IPS-NIHi7 (cell line): ENCODE data around the gene MSLN.

Experiments used
- DNase-seq: peaks from one replicate; pipeline ENCODE4 v3.0.0; 2012; ENCODE audit warnings: mixed read lengths; ENCODE audit errors: extremely low spot score

Gene MSLN

DNA sequence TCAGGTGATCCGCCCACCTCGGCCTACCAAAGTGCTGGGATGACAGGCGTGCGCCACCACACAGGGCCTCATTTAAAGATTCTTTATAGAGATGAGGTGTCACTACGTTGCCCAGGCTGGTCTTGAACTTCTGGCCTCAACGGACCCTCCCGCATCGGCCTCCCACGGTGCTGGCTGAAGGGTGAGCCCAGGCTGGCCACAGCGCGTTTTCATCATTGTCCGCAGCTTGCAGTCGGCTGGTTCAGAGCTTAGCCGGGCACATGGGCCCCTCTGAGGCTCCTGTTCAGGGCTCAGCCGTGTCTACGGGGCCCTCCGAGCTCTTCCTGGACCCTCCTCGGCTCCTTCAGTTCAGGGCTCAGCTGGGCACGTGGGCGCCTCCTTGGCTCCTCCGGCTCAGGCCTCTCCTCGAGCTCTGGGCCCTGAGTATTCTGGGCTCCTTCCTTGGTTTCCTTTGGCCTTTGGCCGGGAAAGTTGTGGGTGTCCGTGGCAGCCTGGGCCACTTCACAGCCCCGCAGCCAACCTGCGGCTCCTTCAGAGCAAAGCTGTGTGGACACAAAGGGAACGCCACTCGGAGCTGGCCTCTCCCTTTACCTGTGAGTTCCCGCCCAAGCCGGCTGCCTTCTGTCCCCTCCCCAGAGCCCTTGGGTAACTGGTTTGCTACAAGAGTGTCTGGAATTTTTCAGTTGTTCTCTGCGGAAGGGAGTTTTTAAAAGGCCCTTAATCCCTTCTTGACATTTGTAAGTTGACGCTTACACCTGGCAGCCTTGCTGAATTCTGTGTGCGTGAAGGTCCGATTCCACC is 1.2 kb upstream of the MSLN start:
- DNase-seq, result no peak

DNA sequence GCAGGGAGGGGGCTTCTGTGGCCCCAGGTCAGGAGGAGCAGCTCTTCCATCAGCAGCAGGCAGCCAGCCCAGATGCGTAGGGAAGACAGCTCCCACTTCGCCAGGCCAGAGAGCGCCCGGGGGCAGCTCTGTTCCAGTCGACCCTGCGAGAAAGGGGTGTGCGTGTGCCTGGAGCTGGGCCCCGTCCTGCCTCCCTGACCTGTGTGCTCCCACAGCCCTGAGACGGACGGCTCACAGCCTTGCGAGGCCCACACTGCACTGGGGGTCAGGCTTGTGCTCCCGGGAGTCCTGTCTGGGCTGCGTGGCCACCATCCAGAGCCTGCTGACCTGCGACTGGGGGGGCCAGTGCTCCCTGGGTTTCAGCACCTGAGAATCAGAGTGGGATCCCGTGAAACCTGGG is 469 bp upstream of the MSLN start:
- no peak for DNase-seq

DNA sequence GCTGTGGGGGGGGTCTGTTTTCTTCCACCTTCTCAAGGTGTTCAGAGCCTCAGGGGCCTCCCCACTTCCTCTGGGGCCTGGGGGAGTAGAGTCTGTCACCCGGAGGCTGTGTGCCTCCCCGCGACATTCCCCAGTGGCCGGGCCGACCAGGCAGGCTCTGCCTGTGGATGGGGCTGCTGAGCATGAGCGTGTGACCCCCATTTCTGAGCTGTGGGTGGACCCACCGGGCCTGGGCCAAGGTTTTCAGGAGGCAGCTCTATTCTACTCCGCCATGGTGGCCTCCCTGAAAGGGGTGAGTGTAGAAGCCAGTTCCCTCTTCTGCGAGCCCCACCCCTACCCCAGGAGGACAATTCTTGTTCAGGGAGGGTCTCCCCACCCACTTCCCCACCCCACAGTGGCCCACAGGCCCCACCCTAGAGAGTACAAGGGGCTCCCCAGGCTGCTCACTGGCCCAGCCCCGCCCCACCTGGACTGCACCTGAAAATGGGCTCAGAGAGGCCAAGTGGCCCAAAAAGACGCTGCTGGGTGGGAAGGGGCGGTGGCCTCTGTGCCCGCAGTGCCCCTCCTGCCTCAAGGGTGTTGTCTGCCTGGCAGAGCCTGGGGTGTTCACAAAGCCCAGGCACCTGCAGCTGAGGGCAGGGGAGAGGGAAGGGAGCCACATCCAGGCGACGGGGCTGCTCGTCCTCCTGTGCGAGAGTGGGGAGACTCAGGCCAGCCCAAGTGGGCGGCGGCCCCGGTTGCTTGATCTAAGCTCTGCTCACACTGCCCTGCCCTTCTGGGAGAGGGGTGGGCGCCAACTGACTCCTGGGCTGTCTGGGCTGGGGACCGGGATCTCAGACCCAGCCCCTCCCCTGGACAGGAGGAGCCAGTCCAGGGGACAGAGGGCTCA is 1.3 kb downstream of the MSLN start:
- DNase-seq, result no peak

DNA sequence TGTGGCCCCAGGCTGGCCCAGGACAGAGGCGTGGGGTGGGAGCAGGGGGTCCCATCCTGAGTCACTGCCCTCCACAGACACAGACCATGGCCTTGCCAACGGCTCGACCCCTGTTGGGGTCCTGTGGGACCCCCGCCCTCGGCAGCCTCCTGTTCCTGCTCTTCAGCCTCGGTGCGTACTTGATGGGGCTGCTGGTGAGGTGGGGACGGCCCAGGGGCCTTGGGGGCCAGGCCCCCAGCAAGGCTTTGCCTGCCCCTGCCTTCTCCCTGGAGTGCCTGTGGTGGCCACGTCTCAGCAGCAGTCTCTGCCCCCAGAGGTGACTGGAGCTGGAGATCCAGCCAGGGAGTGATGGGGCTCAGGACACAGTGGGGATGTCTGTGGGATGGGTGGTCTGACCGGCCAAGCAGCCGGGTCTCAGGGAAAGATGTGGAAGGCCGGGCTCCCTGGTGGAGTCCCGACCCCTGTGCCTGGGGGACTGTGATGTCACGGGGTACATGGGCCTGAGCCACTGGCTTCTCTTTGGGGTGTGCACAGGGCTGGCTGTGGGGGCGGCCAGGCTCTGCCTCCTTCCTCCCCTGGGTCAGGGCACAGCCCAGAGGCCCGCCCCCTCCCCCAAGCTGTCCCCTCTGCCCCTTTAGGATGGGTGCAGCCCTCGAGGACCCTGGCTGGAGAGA is 2.2 kb downstream of the MSLN start:
- no peak for DNase-seq

DNA sequence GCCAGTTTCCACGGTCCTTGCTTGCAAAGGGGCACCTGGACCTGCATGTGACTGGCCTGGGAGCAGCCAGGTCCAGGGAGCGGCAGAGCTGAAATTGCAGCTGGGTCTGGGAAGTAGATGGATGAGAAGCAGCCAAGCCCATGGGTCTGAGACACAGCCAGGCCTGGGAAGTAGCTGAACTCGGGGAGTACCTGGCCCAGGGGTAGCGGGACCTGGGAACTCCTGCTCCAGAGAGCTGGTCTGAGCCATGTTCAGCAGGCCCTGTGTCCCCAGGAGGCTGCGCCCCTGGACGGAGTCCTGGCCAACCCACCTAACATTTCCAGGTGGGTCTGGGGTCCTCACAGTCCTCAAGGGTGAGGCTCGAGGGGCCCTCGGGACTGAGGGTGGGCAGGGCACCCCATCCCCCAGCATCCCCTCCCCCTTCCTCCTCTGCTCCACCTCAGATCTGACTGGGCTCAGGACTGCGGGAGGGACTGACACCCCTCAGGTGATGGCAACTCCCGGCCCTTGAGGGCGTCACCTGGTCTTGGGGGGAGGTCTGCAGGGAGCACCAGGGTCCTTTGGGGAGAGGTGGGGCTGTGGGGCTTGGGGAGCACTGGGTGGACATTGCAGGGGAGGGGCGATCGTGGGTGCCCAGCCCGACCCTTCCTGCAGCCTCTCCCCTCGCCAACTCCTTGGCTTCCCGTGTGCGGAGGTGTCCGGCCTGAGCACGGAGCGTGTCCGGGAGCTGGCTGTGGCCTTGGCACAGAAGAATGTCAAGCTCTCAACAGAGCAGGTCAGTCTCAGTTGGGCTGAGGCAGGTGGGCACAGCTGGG is 3.0 kb downstream of the MSLN start:
- DNase-seq, result no peak

DNA sequence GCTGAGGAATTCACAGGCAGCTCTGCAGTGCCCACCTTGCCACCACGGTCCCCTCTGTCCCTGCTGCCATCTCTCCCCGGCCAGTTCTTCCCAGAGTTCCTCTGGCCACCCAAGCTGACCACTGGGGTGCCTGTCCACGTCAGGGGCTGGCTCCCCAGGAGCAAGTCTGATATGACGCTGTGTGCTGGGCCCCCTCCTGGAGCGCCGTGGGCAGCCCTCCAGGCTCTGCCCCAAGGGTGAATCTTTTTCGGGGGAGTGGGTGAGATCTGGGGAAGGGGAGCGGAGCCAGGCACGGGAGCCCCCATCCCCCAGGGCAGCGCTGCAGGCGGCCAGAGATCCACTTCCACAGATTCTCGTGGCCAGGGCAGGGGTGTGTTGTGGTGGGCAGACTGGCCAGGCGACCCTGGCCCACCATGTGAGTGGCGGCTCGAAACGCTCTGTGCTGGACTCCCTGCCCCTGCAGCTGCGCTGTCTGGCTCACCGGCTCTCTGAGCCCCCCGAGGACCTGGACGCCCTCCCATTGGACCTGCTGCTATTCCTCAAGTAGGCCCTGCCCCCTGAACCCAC is 3.7 kb downstream of the MSLN start:
- no peak for DNase-seq

DNA sequence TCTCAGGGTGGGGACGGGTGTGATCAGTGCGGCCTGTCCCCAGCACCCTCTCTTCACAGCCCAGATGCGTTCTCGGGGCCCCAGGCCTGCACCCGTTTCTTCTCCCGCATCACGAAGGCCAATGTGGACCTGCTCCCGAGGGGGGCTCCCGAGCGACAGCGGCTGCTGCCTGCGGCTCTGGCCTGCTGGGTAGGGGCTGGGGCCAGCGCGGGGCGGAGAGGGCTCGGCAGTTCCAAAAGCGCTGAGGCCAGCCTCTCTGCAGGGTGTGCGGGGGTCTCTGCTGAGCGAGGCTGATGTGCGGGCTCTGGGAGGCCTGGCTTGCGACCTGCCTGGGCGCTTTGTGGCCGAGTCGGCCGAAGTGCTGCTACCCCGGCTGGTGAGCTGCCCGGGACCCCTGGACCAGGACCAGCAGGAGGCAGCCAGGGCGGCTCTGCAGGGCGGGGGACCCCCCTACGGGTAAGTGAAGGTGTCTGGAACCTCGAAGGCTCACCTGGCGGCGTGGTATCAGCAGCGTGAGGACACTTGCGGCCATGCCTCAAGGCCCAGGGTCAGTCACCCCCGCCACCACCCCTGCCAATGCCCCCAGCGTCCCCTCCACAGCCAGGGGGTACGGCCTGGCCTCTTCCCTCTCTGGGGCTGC is 4.4 kb downstream of the MSLN start:
- no peak for DNase-seq

DNA sequence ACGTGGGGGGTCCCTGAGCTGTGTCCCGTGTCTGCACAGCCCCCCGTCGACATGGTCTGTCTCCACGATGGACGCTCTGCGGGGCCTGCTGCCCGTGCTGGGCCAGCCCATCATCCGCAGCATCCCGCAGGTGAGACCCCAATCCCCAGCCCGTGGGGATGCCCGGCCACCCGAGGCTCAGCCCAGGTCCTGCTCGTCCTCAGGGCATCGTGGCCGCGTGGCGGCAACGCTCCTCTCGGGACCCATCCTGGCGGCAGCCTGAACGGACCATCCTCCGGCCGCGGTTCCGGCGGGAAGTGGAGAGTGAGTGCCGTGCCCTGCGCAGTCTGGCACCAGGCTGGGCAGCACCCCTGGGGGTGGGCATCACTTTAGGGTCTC is 4.9 kb downstream of the MSLN start:
- no peak for DNase-seq

DNA sequence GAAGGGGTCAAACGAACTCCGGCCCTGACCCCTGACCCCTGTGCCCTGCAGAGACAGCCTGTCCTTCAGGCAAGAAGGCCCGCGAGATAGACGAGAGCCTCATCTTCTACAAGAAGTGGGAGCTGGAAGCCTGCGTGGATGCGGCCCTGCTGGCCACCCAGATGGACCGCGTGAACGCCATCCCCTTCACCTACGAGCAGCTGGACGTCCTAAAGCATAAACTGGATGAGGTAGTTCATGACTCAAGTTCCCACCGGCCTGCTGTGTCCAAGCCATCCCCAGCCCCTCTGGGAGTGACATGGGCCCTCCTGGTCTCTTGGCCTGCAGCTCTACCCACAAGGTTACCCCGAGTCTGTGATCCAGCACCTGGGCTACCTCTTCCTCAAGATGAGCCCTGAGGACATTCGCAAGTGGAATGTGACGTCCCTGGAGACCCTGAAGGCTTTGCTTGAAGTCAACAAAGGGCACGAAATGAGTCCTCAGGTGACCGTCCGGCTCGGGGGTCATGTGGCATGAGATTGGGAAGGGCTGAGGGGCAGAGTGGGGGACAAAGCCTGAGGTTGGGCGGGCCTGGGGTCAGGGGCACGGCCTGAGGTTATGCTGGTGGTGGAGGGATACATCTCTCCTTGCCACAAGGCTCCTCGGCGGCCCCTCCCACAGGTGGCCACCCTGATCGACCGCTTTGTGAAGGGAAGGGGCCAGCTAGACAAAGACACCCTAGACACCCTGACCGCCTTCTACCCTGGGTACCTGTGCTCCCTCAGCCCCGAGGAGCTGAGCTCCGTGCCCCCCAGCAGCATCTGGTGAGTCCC is 5.7 kb downstream of the MSLN start:
- no peak for DNase-seq

DNA sequence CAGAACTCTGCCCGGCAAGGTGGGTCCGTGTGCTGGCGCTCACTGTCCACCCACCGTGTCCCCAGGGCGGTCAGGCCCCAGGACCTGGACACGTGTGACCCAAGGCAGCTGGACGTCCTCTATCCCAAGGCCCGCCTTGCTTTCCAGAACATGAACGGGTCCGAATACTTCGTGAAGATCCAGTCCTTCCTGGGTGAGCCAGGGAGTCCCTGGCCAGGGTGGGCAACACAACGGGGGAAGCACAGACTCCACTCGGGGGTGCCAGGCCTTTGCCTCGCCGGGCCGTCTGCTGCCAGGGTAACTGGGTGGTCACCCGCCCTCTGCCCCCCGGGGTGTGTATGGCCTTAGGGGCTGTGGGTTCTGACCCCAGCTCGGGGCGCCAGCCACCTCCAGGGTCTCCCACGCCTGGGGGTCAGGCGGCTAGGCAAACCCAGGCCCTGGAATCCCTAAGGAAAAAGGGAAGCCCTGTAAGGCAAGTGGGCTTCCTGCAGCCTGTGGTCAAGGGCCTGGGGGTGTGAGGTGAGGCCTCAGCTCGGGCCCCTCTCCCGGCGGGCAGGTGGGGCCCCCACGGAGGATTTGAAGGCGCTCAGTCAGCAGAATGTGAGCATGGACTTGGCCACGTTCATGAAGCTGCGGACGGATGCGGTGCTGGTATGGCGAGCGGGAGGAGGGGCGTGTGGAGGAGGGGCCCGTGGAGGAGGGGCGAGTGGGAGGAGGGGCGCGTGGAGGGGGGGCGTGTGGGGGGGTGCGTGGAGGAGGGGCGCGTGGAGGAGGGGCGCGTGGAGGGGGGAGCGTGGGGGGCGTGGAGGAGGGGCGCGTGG is 6.5 kb downstream of the MSLN start:
- no peak for DNase-seq

DNA sequence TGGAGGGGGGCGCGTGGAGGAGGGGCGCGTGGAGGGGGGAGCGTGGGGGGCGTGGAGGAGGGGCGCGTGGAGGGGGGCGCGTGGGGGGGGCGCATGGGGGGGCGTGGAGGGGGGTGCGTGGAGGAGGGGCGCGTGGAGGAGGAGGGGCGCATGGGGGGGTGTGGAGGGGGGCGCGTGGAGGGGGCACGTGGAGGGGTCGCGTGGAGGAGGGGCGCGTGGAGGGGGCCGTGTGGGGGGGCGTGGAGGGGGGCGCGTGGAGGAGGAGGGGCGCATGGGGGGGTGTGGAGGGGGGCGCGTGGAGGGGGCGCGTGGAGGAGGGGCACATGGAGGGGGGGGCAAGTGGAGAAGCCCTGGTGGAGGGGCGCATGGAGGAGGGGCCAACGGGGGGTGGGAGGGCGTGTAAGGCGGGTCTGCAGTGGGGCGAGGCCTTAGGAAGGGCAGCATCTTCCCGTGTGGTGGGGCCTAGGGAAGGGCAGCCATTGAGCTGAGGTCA is 7.3 kb downstream of the MSLN start:
- no peak for DNase-seq

DNA sequence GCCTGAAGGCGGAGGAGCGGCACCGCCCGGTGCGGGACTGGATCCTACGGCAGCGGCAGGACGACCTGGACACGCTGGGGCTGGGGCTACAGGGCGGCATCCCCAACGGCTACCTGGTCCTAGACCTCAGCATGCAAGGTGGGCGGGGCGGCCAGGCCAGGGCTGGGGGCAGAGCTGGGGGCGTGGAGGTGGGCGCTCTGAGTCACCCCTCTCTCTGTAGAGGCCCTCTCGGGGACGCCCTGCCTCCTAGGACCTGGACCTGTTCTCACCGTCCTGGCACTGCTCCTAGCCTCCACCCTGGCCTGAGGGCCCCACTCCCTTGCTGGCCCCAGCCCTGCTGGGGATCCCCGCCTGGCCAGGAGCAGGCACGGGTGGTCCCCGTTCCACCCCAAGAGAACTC is 7.9 kb downstream of the MSLN start:
- no peak for DNase-seq

DNA sequence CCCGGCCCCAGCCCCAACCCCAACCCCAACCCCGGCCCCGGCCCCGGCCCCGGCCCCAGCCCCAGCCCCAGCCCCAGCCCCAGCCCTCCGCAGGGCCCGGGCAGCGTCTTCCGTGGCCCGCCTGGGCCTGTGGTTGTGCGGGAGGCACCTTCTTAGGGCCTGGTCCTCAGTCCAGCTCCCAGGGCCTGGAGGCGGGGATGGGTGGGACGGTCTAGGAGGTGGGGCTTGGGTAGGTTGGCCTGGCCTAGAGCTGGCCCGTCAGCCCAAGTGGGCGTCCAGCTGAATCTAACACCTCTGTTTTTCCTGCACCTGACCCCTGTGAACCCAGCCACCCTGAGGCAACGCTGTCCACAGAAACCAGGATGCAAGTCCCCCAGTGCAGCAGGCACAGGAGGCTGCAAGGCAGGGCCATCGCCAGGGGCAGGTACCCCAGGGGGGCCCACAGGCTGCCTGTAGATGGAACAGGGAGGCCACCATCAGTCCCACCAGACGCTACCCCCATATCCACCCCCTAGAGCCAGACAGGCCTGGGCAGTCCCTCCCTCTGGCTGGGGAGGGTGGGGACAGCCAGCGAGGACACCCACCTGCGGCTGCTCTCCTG is 8.8 kb downstream of the MSLN start:
- DNase-seq, result no peak

DNA sequence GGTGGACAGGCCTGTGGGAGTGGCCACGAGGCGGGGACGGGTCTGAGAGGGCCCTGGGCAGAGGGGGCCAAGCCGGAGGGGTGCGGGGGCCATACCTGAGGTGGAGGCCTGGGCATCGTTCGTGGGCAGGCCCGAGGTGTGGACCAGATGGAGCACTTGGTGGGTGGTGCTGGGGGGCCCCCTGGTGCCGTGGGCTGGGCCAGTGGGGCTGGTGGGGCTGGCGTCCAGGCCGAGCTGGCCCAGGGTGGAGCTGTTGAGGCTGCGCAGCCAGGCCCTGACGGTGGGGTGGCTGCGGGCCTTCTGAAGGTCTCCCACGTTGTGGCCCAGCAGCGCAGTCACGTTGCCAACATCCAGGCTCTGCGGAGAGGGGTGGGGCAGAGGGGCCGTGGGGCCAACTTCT is 9.4 kb downstream of the MSLN start:
- no peak for DNase-seq

DNA sequence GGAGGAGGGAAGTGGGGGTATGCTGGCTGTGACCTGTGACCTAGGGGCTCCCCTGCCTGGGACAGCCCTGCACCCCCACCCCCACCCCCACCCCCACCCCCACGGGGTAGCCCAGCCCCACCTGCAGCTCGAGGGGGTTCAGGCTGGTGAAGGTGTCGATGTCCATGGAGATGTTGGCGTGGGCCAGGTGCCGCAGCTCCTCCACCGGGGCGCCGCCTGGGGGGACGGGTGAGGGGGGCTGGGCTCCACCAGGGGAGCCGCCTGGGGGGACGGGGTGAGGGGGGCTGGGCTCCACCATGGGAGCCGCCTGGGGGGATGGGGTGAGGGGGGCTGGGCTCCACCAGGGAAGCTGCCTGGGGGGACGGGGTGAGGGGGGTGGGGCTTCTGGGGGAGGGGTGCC is 9.9 kb downstream of the MSLN start:
- DNase-seq, result no peak

DNA sequence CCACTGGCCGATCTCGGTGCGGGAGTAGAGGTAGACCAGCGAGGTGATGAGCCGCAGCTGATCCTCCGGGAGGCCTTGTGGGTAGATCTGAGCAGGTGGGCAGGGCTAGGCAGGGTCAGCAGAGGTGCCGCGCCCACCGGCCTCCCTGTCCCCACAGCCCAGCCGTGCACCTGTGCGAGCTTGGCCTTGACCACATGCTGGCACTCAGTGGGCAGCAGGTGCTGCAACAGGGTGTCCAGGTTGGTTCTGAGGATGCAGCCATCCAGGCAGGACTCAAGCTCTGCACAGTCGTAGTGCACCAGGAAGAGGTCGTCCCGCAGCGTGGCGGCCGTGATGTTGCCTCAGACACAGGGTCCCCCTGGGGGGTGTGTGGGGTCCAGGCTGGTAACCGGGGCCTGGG is 12.4 kb downstream of the MSLN start:
- DNase-seq, result no peak

DNA sequence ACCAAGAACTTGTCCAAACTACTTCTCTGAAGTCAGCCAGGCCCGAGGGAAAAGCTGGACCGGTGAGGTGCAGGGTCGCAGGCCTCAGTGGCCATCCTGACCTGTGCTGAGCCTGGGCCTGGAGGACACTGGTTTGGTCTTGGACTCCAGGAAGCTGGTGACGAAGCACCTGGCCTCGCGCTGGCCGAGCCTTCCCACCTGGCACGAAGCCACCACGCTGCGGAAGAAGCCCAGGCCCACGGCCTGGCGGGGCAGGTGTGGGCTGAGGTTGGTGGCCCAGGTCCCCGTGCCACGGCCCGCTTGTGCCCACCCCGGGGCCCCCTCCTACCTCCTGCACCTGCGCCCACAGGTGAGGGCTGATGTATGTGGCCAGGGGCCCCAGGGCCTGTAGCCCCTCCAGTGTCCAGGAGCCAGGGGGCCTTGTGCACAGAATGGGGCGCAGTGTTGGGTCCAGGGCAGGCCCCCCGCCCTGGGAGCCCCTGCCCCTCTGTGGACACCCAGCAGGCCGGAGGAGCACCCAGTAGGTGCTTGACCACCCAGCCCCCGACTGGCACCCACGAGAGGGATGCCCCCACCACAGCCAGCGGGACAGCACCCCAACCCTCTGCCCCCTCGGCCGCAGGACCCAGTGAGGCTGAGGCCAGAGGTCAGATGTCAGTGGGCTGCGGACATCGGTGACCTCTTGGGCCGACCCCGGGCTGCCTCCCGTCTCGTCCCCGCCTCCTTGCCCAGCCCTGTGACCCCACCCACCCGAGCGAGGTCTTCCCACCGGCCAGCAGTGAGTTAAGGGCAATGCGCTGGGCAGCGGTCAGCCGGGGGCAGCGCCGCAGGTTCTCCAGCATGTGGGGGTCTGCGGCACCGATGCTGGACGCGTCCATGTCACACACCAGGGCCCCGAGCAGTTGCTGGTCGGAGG is 13.8 kb downstream of the MSLN start:
- no peak for DNase-seq
